ENCODE measurements around the gene TOX2.

- TF ChIP-seq CTCF (IDR thresholded peaks at IDR 0.05) (no peak), POLR2AphosphoS5 (IDR thresholded peaks at IDR 0.05) (no peak), EP300 (IDR thresholded peaks at IDR 0.05) (no peak), POLR2A (IDR thresholded peaks at IDR 0.05) (no peak)
Observed at GRCh38 chr20:43991261-43991660, 76.6 kb downstream of the TOX2 start.
